ENCODE measurements around the gene KCNQ2. TPM values are rescaled to one million over a fixed set of nuclear protein-coding genes. Genes with fewer than 3 reads are reported as not detected.

Gene KCNQ2
- polyA plus RNA-seq, 3 donors from 2014 or later: 0.73 TPM; not detected in 2

GRCh38 chr20:63467294-63468083, 5.0 kb downstream of the KCNQ2 start:
- Mint-ChIP-seq H3K36me3 (no peaks in the 10 kb centered on the region), H3K4me3 (no peak overlapping the region), H3K4me1 (no peaks in the 10 kb centered on the region), H3K9me3 (no peaks in the 10 kb centered on the region), H3K27me3 (ENCODE audit: low read depth in 3 of 3) (peaks cover 2 to 17% (median 8%) of the 10 kb centered on the region in 3 donors), H3K27ac (no peak overlapping the region)
- DNase-seq: no peak

- no peak for DNase-seq
- Mint-ChIP-seq H3K36me3 (no peaks in the 10 kb centered on the region), H3K27me3 (ENCODE audit: low read depth in 3 of 3) (peaks cover 2 to 18% (median 8%) of the 10 kb centered on the region in 3 donors), H3K4me3 (no peak overlapping the region), H3K27ac (no peak overlapping the region), H3K4me1 (no peaks in the 10 kb centered on the region), H3K9me3 (no peaks in the 10 kb centered on the region)
Observed at GRCh38 chr20:63466861-63467260, 5.6 kb downstream of the KCNQ2 start.

GRCh38 chr20:63466250-63466825, 6.1 kb downstream of the KCNQ2 start:
- no peak overlapping the region for H3K27ac Mint-ChIP-seq
- H3K9me3 Mint-ChIP-seq: no peaks in the 10 kb centered on the region
- H3K4me1 Mint-ChIP-seq: no peaks in the 10 kb centered on the region
- H3K27me3 Mint-ChIP-seq (ENCODE audit: low read depth in 3 of 3): peaks cover 3 to 18% (median 8%) of the 10 kb centered on the region in 3 donors
- H3K4me3 Mint-ChIP-seq: no peak overlapping the region
- DNase-seq: no peak
- H3K36me3 Mint-ChIP-seq: no peaks in the 10 kb centered on the region

- no peak for DNase-seq
- Mint-ChIP-seq H3K36me3 (no peaks in the 10 kb centered on the region), H3K4me3 (no peak overlapping the region), H3K27ac (no peak overlapping the region), H3K9me3 (peaks cover 0 to 2% (median 0%) of the 10 kb centered on the region in 6 donors), H3K27me3 (ENCODE audit: low read depth in 3 of 3) (peaks cover 6 to 18% (median 8%) of the 10 kb centered on the region in 3 donors), H3K4me1 (no peaks in the 10 kb centered on the region)
Observed at GRCh38 chr20:63465380-63466249, 6.8 kb downstream of the KCNQ2 start.

GRCh38 chr20:63464289-63464635, 8.2 kb downstream of the KCNQ2 start:
- Mint-ChIP-seq H3K9me3 (peaks cover 0 to 2% (median 0%) of the 10 kb centered on the region in 6 donors), H3K36me3 (no peaks in the 10 kb centered on the region), H3K4me1 (no peaks in the 10 kb centered on the region), H3K4me3 (no peak overlapping the region), H3K27me3 (ENCODE audit: low read depth in 3 of 3) (peaks cover 3 to 15% (median 6%) of the 10 kb centered on the region in 3 donors), H3K27ac (no peak overlapping the region)
- DNase-seq: no peak

DNA sequence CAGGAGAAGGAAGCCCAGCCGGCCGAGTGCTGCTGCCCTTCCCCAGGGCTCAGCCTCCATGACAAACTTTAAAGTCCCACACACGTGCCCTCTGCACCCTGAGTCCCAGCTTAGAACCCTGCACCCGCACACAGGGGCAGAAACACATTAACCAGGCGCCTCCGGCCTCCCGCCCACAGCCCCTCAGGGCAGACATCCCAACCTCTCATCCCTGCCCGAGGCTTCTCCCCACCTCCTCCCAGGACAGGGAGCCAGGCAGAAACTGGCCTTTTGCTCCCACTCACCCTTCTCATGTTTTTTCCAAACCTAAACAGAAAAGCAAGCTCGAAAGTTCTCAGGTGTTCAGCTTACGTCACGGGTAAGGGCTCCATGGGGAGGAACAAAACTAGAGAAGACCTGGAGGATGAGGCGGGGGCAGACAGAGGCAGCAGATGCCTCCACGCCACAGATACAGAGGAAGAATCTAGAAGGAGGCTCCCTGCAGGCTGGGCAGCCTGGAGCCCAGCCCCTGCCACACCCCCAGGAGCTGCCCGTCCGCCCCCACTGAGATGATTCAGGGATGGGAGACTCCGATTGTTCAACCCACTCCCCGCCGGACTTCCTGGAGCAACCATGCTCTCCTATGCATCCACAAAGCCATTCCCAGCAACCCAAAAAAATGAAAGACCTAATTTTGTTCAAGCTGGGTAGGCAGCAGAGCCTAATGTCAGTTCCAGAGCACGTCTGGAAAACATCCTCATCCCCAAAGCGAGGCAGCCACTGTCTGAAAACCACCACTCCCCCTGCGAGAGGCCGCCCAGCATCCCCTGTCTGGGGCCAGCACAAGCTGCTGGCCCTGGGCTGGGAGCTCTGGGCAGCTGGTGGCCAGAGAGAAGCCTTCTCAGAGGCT, 8.8 kb downstream of the KCNQ2 start:
- H3K4me3 Mint-ChIP-seq: no peak overlapping the region
- H3K36me3 Mint-ChIP-seq: no peaks in the 10 kb centered on the region
- no peaks in the 10 kb centered on the region for H3K4me1 Mint-ChIP-seq
- H3K27ac Mint-ChIP-seq: no peak overlapping the region
- peaks cover 3 to 15% (median 6%) of the 10 kb centered on the region in 3 donors for H3K27me3 Mint-ChIP-seq (ENCODE audit: low read depth in 3 of 3)
- DNase-seq: no peak
- H3K9me3 Mint-ChIP-seq: peaks cover 0 to 2% (median 0%) of the 10 kb centered on the region in 6 donors

GRCh38 chr20:63462244-63462643, 10.2 kb downstream of the KCNQ2 start:
- no peaks in the 10 kb centered on the region for H3K4me1 Mint-ChIP-seq
- no peak overlapping the region for H3K27ac Mint-ChIP-seq
- no peak overlapping the region for H3K4me3 Mint-ChIP-seq
- H3K27me3 Mint-ChIP-seq (ENCODE audit: low read depth in 3 of 3): peaks cover 2 to 13% (median 6%) of the 10 kb centered on the region in 3 donors
- no peak for DNase-seq
- no peaks in the 10 kb centered on the region for H3K36me3 Mint-ChIP-seq
- H3K9me3 Mint-ChIP-seq: peaks cover 0 to 2% (median 0%) of the 10 kb centered on the region in 6 donors

- peaks cover 0 to 2% (median 0%) of the 10 kb centered on the region in 6 donors for H3K9me3 Mint-ChIP-seq
- no peaks in the 10 kb centered on the region for H3K4me1 Mint-ChIP-seq
- H3K27ac Mint-ChIP-seq: no peak overlapping the region
- peaks cover 0 to 11% (median 6%) of the 10 kb centered on the region in 3 donors for H3K27me3 Mint-ChIP-seq (ENCODE audit: low read depth in 3 of 3)
- H3K4me3 Mint-ChIP-seq: no peak overlapping the region
- no peak for DNase-seq
- H3K36me3 Mint-ChIP-seq: no peaks in the 10 kb centered on the region
Observed at GRCh38 chr20:63461104-63461763, 11.2 kb downstream of the KCNQ2 start.

DNA sequence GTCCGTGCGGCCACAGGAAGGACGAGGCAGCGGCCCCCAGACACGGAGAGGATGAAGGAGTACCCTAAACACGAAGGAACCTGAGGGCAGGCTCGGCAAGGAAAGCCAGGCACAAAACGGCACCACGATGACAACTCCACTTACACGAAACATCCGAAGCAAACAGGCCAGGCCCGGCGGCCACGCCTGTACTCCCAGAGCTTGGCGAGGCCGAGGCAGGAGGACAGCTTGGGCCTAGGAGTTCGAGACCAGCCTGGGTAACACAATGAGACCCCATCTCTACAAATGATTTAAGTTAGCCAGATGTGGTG, 13.4 kb downstream of the KCNQ2 start:
- no peaks in the 10 kb centered on the region for H3K4me1 Mint-ChIP-seq
- peaks cover 0 to 6% (median 6%) of the 10 kb centered on the region in 3 donors for H3K27me3 Mint-ChIP-seq (ENCODE audit: low read depth in 3 of 3)
- H3K27ac Mint-ChIP-seq: no peak overlapping the region

DNA sequence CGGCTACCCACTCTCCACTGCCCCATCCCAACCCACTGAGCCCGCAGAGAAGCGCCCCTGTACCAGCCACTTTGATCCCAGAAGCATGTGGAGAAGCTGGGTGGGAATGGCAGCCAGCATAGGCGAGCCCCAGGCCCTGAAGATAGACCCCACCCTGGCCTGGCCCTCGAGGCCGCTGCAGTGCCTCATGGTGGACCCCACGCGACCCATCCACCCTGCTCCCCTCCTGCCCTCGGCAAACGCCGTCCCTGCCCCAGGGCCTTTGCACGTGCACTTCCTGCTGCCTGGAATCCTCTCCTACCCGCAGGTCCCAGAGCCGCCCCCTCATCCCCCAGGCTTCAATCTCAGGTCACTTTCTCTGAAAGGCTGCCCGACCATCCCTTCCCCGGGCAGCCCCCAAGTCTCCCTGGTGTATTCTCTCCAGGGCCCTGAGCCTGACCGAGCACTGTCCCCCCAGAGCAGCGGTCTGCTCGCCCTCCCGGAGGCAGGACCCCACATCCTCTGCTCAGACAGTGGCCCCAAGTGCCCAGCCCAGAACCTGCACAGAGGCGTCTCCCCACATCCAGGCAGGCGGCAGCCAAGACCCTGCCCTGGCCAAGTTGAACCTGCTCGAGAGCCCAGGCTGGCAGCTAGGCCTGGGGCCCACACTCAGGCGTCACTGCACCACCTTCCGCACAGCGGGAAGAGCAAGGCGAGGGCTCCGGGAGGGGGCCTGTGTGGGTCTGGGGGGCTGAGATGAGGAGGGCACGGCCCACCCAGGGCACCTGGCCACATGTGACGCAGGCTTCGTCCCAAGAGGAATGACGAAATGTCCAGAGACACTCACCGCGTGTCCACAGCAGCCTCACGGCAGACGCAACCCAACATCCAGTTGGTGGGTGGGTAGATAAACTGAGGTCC, 14.0 kb downstream of the KCNQ2 start:
- Mint-ChIP-seq H3K9me3 (peaks cover 0 to 2% (median 0%) of the 10 kb centered on the region in 6 donors), H3K4me3 (no peak overlapping the region), H3K27me3 (ENCODE audit: low read depth in 3 of 3) (peaks cover 0 to 6% (median 5%) of the 10 kb centered on the region in 3 donors), H3K36me3 (no peaks in the 10 kb centered on the region), H3K27ac (no peak overlapping the region), H3K4me1 (no peaks in the 10 kb centered on the region)
- DNase-seq: no peak

More for the DNA sequence above, 13.4 kb downstream of the KCNQ2 start:
- Mint-ChIP-seq H3K9me3 (peaks cover 0 to 2% (median 0%) of the 10 kb centered on the region in 6 donors), H3K4me3 (no peak overlapping the region), H3K36me3 (no peaks in the 10 kb centered on the region)
- DNase-seq: no peak

GRCh38 chr20:63457737-63458136, 14.7 kb downstream of the KCNQ2 start:
- H3K4me3 Mint-ChIP-seq: no peak overlapping the region
- peaks cover 0 to 2% (median 0%) of the 10 kb centered on the region in 6 donors for H3K9me3 Mint-ChIP-seq
- DNase-seq: no peak
- no peaks in the 10 kb centered on the region for H3K4me1 Mint-ChIP-seq
- no peak overlapping the region for H3K27ac Mint-ChIP-seq
- peaks cover 0 to 6% (median 5%) of the 10 kb centered on the region in 3 donors for H3K27me3 Mint-ChIP-seq (ENCODE audit: low read depth in 3 of 3)
- H3K36me3 Mint-ChIP-seq: no peaks in the 10 kb centered on the region
